ENCODE data around the gene ZNF618. TPM values are rescaled to one million over a fixed set of nuclear protein-coding genes. Genes with fewer than 3 reads are reported as not detected.

Gene ZNF618
- total RNA-seq, 1 experiment from 2014 or later, result 22.0 TPM

DNA sequence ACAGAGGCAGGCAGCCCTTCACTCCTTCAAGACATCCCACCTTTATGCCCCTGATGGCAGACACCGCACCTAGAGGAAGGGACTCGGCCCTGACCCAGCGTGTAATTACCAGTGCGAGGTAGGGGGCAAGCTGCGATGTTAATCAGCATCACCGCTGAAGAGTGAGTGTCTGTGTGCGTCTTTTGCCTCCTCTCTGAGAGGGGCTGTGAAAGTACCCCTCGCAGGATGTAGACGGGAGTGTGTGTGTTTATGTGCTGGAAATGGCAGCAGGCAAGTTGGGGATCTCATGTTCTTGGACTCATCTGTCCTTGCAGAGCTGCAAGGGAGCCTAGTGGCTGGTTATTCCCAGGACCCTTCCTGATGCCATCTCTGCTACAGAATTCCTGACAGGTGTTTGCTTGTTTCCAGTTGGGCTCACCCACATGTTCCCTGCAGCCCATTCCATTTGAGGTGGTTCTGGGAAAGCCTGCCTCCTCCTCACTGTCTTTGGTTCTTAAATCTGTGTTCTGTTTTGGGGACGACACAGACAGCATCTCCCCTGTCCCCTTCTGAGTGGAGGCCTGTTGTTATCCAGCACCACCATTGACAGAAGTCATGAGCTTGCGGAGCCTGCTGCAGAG is 70.5 kb downstream of the ZNF618 start:
- POLR2A ChIA-PET, result no interaction called here
- Mint-ChIP-seq H3K27me3 (ENCODE audit: low read depth) (no peaks in the 10 kb centered on the region), H3K27ac (no peak overlapping the region), H3K36me3 (peaks cover 4% of the 10 kb centered on the region; the same call in 1 of the 2 replicates), H3K4me3 (no peak overlapping the region), H3K4me1 (peaks cover 19% of the 10 kb centered on the region), H3K9me3 (no peaks in the 10 kb centered on the region)
- ATAC-seq (peak; percentile 19; the same call in 1 of the 2 replicates), DNase-seq (ENCODE audit: low spot score) (no peak)
- CTCF ChIA-PET, result interaction anchor here (1.2 kb wide), 1 partner anchor 16 kb away, joined by 5 read pairs; no protein-coding TSS in a partner anchor
- TF ChIP-seq, protein P1, sequence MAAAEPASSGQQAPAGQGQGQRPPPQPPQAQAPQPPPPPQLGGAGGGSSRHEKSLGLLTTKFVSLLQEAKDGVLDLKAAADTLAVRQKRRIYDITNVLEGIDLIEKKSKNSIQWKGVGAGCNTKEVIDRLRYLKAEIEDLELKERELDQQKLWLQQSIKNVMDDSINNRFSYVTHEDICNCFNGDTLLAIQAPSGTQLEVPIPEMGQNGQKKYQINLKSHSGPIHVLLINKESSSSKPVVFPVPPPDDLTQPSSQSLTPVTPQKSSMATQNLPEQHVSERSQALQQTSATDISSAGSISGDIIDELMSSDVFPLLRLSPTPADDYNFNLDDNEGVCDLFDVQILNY (CRISPR knock-in tag; IDR thresholded peaks at IDR 0.05), result no peak
- TF ChIP-seq CBFB (CRISPR knock-in tag; IDR thresholded peaks at IDR 0.05; ENCODE audit: low read depth) (no peak), EMX1 (CRISPR knock-in tag; IDR thresholded peaks at IDR 0.05) (no peak), NR2C2 (CRISPR knock-in tag; IDR thresholded peaks at IDR 0.05) (no peak), TP53 (CRISPR knock-in tag; IDR thresholded peaks at IDR 0.05) (no peak), JAZF1 (CRISPR knock-in tag; IDR thresholded peaks at IDR 0.05) (no peak), NR1H2 (CRISPR knock-in tag; IDR thresholded peaks at IDR 0.05) (no peak), CREM (CRISPR knock-in tag; IDR thresholded peaks at IDR 0.05) (no peak), ZNF138 (CRISPR knock-in tag; conservative IDR thresholded peaks at IDR 0.05) (no peak), TEAD1 (CRISPR knock-in tag; IDR thresholded peaks at IDR 0.05) (no peak), ZNF219 (CRISPR knock-in tag; IDR thresholded peaks at IDR 0.05; ENCODE audit: borderline replicate concordance) (no peak), ZNF263 (CRISPR knock-in tag; IDR thresholded peaks at IDR 0.05; ENCODE audit: low read depth) (no peak), RELA (CRISPR knock-in tag; IDR thresholded peaks at IDR 0.05; ENCODE audit: borderline replicate concordance) (no peak)
- TF ChIP-seq, protein P2, sequence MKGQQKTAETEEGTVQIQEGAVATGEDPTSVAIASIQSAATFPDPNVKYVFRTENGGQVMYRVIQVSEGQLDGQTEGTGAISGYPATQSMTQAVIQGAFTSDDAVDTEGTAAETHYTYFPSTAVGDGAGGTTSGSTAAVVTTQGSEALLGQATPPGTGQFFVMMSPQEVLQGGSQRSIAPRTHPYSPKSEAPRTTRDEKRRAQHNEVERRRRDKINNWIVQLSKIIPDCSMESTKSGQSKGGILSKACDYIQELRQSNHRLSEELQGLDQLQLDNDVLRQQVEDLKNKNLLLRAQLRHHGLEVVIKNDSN (CRISPR knock-in tag; IDR thresholded peaks at IDR 0.05), result no peak
- TF ChIP-seq, protein P3, sequence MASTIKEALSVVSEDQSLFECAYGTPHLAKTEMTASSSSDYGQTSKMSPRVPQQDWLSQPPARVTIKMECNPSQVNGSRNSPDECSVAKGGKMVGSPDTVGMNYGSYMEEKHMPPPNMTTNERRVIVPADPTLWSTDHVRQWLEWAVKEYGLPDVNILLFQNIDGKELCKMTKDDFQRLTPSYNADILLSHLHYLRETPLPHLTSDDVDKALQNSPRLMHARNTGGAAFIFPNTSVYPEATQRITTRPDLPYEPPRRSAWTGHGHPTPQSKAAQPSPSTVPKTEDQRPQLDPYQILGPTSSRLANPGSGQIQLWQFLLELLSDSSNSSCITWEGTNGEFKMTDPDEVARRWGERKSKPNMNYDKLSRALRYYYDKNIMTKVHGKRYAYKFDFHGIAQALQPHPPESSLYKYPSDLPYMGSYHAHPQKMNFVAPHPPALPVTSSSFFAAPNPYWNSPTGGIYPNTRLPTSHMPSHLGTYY (CRISPR knock-in tag; IDR thresholded peaks at IDR 0.05), result no peak
- TF ChIP-seq, protein P4, sequence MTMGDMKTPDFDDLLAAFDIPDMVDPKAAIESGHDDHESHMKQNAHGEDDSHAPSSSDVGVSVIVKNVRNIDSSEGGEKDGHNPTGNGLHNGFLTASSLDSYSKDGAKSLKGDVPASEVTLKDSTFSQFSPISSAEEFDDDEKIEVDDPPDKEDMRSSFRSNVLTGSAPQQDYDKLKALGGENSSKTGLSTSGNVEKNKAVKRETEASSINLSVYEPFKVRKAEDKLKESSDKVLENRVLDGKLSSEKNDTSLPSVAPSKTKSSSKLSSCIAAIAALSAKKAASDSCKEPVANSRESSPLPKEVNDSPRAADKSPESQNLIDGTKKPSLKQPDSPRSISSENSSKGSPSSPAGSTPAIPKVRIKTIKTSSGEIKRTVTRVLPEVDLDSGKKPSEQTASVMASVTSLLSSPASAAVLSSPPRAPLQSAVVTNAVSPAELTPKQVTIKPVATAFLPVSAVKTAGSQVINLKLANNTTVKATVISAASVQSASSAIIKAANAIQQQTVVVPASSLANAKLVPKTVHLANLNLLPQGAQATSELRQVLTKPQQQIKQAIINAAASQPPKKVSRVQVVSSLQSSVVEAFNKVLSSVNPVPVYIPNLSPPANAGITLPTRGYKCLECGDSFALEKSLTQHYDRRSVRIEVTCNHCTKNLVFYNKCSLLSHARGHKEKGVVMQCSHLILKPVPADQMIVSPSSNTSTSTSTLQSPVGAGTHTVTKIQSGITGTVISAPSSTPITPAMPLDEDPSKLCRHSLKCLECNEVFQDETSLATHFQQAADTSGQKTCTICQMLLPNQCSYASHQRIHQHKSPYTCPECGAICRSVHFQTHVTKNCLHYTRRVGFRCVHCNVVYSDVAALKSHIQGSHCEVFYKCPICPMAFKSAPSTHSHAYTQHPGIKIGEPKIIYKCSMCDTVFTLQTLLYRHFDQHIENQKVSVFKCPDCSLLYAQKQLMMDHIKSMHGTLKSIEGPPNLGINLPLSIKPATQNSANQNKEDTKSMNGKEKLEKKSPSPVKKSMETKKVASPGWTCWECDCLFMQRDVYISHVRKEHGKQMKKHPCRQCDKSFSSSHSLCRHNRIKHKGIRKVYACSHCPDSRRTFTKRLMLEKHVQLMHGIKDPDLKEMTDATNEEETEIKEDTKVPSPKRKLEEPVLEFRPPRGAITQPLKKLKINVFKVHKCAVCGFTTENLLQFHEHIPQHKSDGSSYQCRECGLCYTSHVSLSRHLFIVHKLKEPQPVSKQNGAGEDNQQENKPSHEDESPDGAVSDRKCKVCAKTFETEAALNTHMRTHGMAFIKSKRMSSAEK (CRISPR knock-in tag; IDR thresholded peaks at IDR 0.05; ENCODE audit: borderline replicate concordance), result no peak
- TF ChIP-seq, protein P5, sequence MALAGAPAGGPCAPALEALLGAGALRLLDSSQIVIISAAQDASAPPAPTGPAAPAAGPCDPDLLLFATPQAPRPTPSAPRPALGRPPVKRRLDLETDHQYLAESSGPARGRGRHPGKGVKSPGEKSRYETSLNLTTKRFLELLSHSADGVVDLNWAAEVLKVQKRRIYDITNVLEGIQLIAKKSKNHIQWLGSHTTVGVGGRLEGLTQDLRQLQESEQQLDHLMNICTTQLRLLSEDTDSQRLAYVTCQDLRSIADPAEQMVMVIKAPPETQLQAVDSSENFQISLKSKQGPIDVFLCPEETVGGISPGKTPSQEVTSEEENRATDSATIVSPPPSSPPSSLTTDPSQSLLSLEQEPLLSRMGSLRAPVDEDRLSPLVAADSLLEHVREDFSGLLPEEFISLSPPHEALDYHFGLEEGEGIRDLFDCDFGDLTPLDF (CRISPR knock-in tag; IDR thresholded peaks at IDR 0.05), result no peak
- TF ChIP-seq, protein P6, sequence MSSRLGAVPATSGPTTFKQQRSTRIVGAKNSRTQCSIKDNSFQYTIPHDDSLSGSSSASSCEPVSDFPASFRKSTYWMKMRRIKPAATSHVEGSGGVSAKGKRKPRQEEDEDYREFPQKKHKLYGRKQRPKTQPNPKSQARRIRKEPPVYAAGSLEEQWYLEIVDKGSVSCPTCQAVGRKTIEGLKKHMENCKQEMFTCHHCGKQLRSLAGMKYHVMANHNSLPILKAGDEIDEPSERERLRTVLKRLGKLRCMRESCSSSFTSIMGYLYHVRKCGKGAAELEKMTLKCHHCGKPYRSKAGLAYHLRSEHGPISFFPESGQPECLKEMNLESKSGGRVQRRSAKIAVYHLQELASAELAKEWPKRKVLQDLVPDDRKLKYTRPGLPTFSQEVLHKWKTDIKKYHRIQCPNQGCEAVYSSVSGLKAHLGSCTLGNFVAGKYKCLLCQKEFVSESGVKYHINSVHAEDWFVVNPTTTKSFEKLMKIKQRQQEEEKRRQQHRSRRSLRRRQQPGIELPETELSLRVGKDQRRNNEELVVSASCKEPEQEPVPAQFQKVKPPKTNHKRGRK (CRISPR knock-in tag; IDR thresholded peaks at IDR 0.05; ENCODE audit: borderline replicate concordance), result no peak
- TF ChIP-seq, protein P7, sequence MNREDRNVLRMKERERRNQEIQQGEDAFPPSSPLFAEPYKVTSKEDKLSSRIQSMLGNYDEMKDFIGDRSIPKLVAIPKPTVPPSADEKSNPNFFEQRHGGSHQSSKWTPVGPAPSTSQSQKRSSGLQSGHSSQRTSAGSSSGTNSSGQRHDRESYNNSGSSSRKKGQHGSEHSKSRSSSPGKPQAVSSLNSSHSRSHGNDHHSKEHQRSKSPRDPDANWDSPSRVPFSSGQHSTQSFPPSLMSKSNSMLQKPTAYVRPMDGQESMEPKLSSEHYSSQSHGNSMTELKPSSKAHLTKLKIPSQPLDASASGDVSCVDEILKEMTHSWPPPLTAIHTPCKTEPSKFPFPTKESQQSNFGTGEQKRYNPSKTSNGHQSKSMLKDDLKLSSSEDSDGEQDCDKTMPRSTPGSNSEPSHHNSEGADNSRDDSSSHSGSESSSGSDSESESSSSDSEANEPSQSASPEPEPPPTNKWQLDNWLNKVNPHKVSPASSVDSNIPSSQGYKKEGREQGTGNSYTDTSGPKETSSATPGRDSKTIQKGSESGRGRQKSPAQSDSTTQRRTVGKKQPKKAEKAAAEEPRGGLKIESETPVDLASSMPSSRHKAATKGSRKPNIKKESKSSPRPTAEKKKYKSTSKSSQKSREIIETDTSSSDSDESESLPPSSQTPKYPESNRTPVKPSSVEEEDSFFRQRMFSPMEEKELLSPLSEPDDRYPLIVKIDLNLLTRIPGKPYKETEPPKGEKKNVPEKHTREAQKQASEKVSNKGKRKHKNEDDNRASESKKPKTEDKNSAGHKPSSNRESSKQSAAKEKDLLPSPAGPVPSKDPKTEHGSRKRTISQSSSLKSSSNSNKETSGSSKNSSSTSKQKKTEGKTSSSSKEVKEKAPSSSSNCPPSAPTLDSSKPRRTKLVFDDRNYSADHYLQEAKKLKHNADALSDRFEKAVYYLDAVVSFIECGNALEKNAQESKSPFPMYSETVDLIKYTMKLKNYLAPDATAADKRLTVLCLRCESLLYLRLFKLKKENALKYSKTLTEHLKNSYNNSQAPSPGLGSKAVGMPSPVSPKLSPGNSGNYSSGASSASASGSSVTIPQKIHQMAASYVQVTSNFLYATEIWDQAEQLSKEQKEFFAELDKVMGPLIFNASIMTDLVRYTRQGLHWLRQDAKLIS (CRISPR knock-in tag; IDR thresholded peaks at IDR 0.05; ENCODE audit: borderline replicate concordance), result no peak
